ENCODE results near the gene NFATC4.
"Not testable (repeated sequence)": the region's sequence is repeated elsewhere in the genome, so short reads cannot be mapped to it uniquely, and the experiment has no call there.

NFATC4 gene

GRCh38 chr14:24339284-24340151 is 28.5 kb upstream of the NFATC4 start, which contains the start of gene RIPK3:
TSS of gene RIPK3 (minus strand) at chr14:24339991. CDS start at chr14:24339826, 165 bp downstream.
- peak; percentile 64 for DNase-seq

GRCh38 chr14:24340606-24341005 is 27.4 kb upstream of the NFATC4 start:
- no peak for DNase-seq

- DNase-seq: no peak
These were observed 25.1 kb upstream of the NFATC4 start for GRCh38 chr14:24342889-24343288.

GRCh38 chr14:24343795-24344660 is 24.0 kb upstream of the NFATC4 start:
- DNase-seq: no peak

- DNase-seq: no peak
These were observed 20.9 kb upstream of the NFATC4 start for GRCh38 chr14:24347134-24347533.

- no peak for DNase-seq
These were observed 19.8 kb upstream of the NFATC4 start for GRCh38 chr14:24348186-24348585.

GRCh38 chr14:24349742-24350141 is 18.2 kb upstream of the NFATC4 start:
- DNase-seq: no peak

- DNase-seq: no peak
These were observed 16.5 kb upstream of the NFATC4 start for GRCh38 chr14:24351517-24351916.

GRCh38 chr14:24353559-24354481 is 14.2 kb upstream of the NFATC4 start:
- DNase-seq: no peak

GRCh38 chr14:24354482-24354825 is 13.5 kb upstream of the NFATC4 start:
- not testable (repeated sequence) for DNase-seq

GRCh38 chr14:24355009-24355408 is 13.0 kb upstream of the NFATC4 start:
- DNase-seq: no peak

- no peak for DNase-seq
These were observed 11.8 kb upstream of the NFATC4 start for GRCh38 chr14:24356208-24356607.

- DNase-seq: no peak
These were observed 7.7 kb upstream of the NFATC4 start for GRCh38 chr14:24360281-24360680.

GRCh38 chr14:24361326-24361725 is 6.7 kb upstream of the NFATC4 start:
- DNase-seq: no peak

- no peak for DNase-seq
These were observed 5.6 kb upstream of the NFATC4 start for GRCh38 chr14:24362241-24362960.

GRCh38 chr14:24363401-24363800 is 4.6 kb upstream of the NFATC4 start:
- DNase-seq: no peak

- no peak for DNase-seq
These were observed 3.1 kb upstream of the NFATC4 start for GRCh38 chr14:24364841-24365240.

- peak; percentile 40 for DNase-seq
These were observed 2.2 kb upstream of the NFATC4 start for GRCh38 chr14:24365600-24366412.

GRCh38 chr14:24366413-24366720 is 1.6 kb upstream of the NFATC4 start:
- DNase-seq: no peak

GRCh38 chr14:24366721-24367513 is 1.1 kb upstream of the NFATC4 start:
- no peak for DNase-seq

- no peak for DNase-seq
These were observed 203 bp downstream of the NFATC4 start for GRCh38 chr14:24368212-24368561.
